ENCODE results near the gene CABYR.

CABYR gene

GRCh38 chr18:24121625-24122024 is 17.2 kb upstream of the CABYR start:
- DNase-seq = no peak
- H3K79me1 ChIP-seq (ENCODE audit: low read length) = no peaks in the 10 kb centered on the region
- H4K5ac ChIP-seq (ENCODE audit: low read length) = no peak overlapping the region
- no peak overlapping the region for H3K23ac ChIP-seq (ENCODE audit: low read length)
- no peak overlapping the region for H3K9ac ChIP-seq (ENCODE audit: low read length)
- H3K36me3 ChIP-seq (ENCODE audit: control insufficient read depth, insufficient read depth, low read length) = no peaks in the 10 kb centered on the region
- WGBS (ENCODE audit: extremely low coverage, insufficient coverage, low lambda C conversion rate) = no CpG with 5 or more reads among the region's 2 CpGs
- H2AK5ac ChIP-seq (ENCODE audit: low read length) = no peak overlapping the region
- no peak overlapping the region for H2BK15ac ChIP-seq (replicated peaks; ENCODE audit: low read depth)
- no peak overlapping the region for H3K18ac ChIP-seq (ENCODE audit: low read length)
- H2BK5ac ChIP-seq (ENCODE audit: low read length) = no peak overlapping the region
- H3K4me2 ChIP-seq (ENCODE audit: low read length) = no peak overlapping the region
- H3K79me2 ChIP-seq (ENCODE audit: control insufficient read depth, insufficient read depth, low read length) = no peaks in the 10 kb centered on the region
- no peaks in the 10 kb centered on the region for H3K27me3 ChIP-seq (ENCODE audit: insufficient read depth, low read length, poor library complexity)
- H3K56ac ChIP-seq (ENCODE audit: low read length) = no peak overlapping the region
- no peak overlapping the region for H3K27ac ChIP-seq (ENCODE audit: low read depth, low read length)
- no peak overlapping the region for H3K4ac ChIP-seq (ENCODE audit: low read depth, low read length)
- H3K4me3 ChIP-seq (ENCODE audit: low read length) = no peak overlapping the region
- no peaks in the 10 kb centered on the region for H3K4me1 ChIP-seq (ENCODE audit: control insufficient read depth, low read depth, low read length)
- no peak overlapping the region for H4K8ac ChIP-seq (ENCODE audit: low read depth, low read length)
- no peak overlapping the region for H2BK120ac ChIP-seq (ENCODE audit: low read depth, low read length)

- H3K9ac ChIP-seq (ENCODE audit: low read length) = no peak overlapping the region
- H3K79me2 ChIP-seq (ENCODE audit: control insufficient read depth, insufficient read depth, low read length) = no peaks in the 10 kb centered on the region
- no peak overlapping the region for H2BK120ac ChIP-seq (ENCODE audit: low read depth, low read length)
- no peak overlapping the region for H3K4me3 ChIP-seq (ENCODE audit: low read length)
- no peak overlapping the region for H4K8ac ChIP-seq (ENCODE audit: low read depth, low read length)
- H3K27ac ChIP-seq (ENCODE audit: low read depth, low read length) = no peak overlapping the region
- H3K79me1 ChIP-seq (ENCODE audit: low read length) = no peaks in the 10 kb centered on the region
- H3K4ac ChIP-seq (ENCODE audit: low read depth, low read length) = no peak overlapping the region
- no CpG with 5 or more reads among the region's 3 CpGs for whole genome bisulfite sequencing (ENCODE audit: extremely low coverage, insufficient coverage, low lambda C conversion rate)
- H4K5ac ChIP-seq (ENCODE audit: low read length) = no peak overlapping the region
- H3K27me3 ChIP-seq (ENCODE audit: insufficient read depth, low read length, poor library complexity) = no peaks in the 10 kb centered on the region
- no peak overlapping the region for H3K23ac ChIP-seq (ENCODE audit: low read length)
- H3K4me1 ChIP-seq (ENCODE audit: control insufficient read depth, low read depth, low read length) = no peaks in the 10 kb centered on the region
- no peak overlapping the region for H2BK15ac ChIP-seq (replicated peaks; ENCODE audit: low read depth)
- H3K18ac ChIP-seq (ENCODE audit: low read length) = no peak overlapping the region
- H2AK5ac ChIP-seq (ENCODE audit: low read length) = no peak overlapping the region
- no peak overlapping the region for H2BK5ac ChIP-seq (ENCODE audit: low read length)
- no peaks in the 10 kb centered on the region for H3K36me3 ChIP-seq (ENCODE audit: control insufficient read depth, insufficient read depth, low read length)
- no peak overlapping the region for H3K56ac ChIP-seq (ENCODE audit: low read length)
- DNase-seq = no peak
- no peak overlapping the region for H3K4me2 ChIP-seq (ENCODE audit: low read length)
Measured at GRCh38 chr18:24126155-24126961, 12.5 kb upstream of the CABYR start.

GRCh38 chr18:24127735-24128134 is 11.1 kb upstream of the CABYR start:
- H3K36me3 ChIP-seq (ENCODE audit: control insufficient read depth, insufficient read depth, low read length) = no peaks in the 10 kb centered on the region

GRCh38 chr18:24128700-24129099 is 10.2 kb upstream of the CABYR start:
- Histone ChIP-seq H3K79me1 (ENCODE audit: low read length) (no peaks in the 10 kb centered on the region), H2BK5ac (ENCODE audit: low read length) (no peak overlapping the region), H3K18ac (ENCODE audit: low read length) (no peak overlapping the region), H4K5ac (ENCODE audit: low read length) (no peak overlapping the region), H4K8ac (ENCODE audit: low read depth, low read length) (no peak overlapping the region), H3K4ac (ENCODE audit: low read depth, low read length) (no peak overlapping the region), H3K4me1 (ENCODE audit: control insufficient read depth, low read depth, low read length) (no peaks in the 10 kb centered on the region), H3K4me2 (ENCODE audit: low read length) (no peak overlapping the region), H3K79me2 (ENCODE audit: control insufficient read depth, insufficient read depth, low read length) (no peaks in the 10 kb centered on the region), H2BK120ac (ENCODE audit: low read depth, low read length) (no peak overlapping the region), H3K27me3 (ENCODE audit: insufficient read depth, low read length, poor library complexity) (no peaks in the 10 kb centered on the region), H3K9ac (ENCODE audit: low read length) (no peak overlapping the region), H3K4me3 (ENCODE audit: low read length) (no peak overlapping the region), H3K36me3 (ENCODE audit: control insufficient read depth, insufficient read depth, low read length) (no peaks in the 10 kb centered on the region), H3K27ac (ENCODE audit: low read depth, low read length) (no peak overlapping the region), H2BK15ac (replicated peaks; ENCODE audit: low read depth) (no peak overlapping the region), H3K56ac (ENCODE audit: low read length) (no peak overlapping the region), H2AK5ac (ENCODE audit: low read length) (no peak overlapping the region), H3K23ac (ENCODE audit: low read length) (no peak overlapping the region)
- DNase-seq = no peak
- WGBS (ENCODE audit: extremely low coverage, insufficient coverage, low lambda C conversion rate) = no CpG with 5 or more reads among the region's 4 CpGs

More at GRCh38 chr18:24127735-24128134, 11.1 kb upstream of the CABYR start:
- Histone ChIP-seq H3K56ac (ENCODE audit: low read length) (no peak overlapping the region), H3K9ac (ENCODE audit: low read length) (no peak overlapping the region), H3K18ac (ENCODE audit: low read length) (no peak overlapping the region), H2BK5ac (ENCODE audit: low read length) (no peak overlapping the region), H3K23ac (ENCODE audit: low read length) (no peak overlapping the region), H3K79me1 (ENCODE audit: low read length) (no peaks in the 10 kb centered on the region), H3K79me2 (ENCODE audit: control insufficient read depth, insufficient read depth, low read length) (no peaks in the 10 kb centered on the region), H2BK120ac (ENCODE audit: low read depth, low read length) (no peak overlapping the region), H3K27me3 (ENCODE audit: insufficient read depth, low read length, poor library complexity) (no peaks in the 10 kb centered on the region), H2AK5ac (ENCODE audit: low read length) (no peak overlapping the region), H4K8ac (ENCODE audit: low read depth, low read length) (no peak overlapping the region), H3K4ac (ENCODE audit: low read depth, low read length) (no peak overlapping the region), H3K4me1 (ENCODE audit: control insufficient read depth, low read depth, low read length) (no peaks in the 10 kb centered on the region), H4K5ac (ENCODE audit: low read length) (no peak overlapping the region), H3K27ac (ENCODE audit: low read depth, low read length) (no peak overlapping the region), H3K4me2 (ENCODE audit: low read length) (no peak overlapping the region), H2BK15ac (replicated peaks; ENCODE audit: low read depth) (no peak overlapping the region), H3K4me3 (ENCODE audit: low read length) (no peak overlapping the region)
- no CpG with 5 or more reads among the region's 3 CpGs for WGBS (ENCODE audit: extremely low coverage, insufficient coverage, low lambda C conversion rate)
- peak; percentile 27 for DNase-seq

- Histone ChIP-seq H3K56ac (ENCODE audit: low read length) (no peak overlapping the region), H3K36me3 (ENCODE audit: control insufficient read depth, insufficient read depth, low read length) (no peaks in the 10 kb centered on the region), H3K4ac (ENCODE audit: low read depth, low read length) (no peak overlapping the region), H2BK15ac (replicated peaks; ENCODE audit: low read depth) (no peak overlapping the region), H3K4me2 (ENCODE audit: low read length) (no peak overlapping the region), H3K79me1 (ENCODE audit: low read length) (no peaks in the 10 kb centered on the region), H4K5ac (ENCODE audit: low read length) (no peak overlapping the region), H3K23ac (ENCODE audit: low read length) (no peak overlapping the region), H3K9ac (ENCODE audit: low read length) (no peak overlapping the region), H2BK120ac (ENCODE audit: low read depth, low read length) (no peak overlapping the region), H3K27ac (ENCODE audit: low read depth, low read length) (no peak overlapping the region), H3K79me2 (ENCODE audit: control insufficient read depth, insufficient read depth, low read length) (no peaks in the 10 kb centered on the region), H3K4me3 (ENCODE audit: low read length) (no peak overlapping the region), H4K8ac (ENCODE audit: low read depth, low read length) (no peak overlapping the region), H3K18ac (ENCODE audit: low read length) (no peak overlapping the region), H3K4me1 (ENCODE audit: control insufficient read depth, low read depth, low read length) (no peaks in the 10 kb centered on the region), H2AK5ac (ENCODE audit: low read length) (no peak overlapping the region), H3K27me3 (ENCODE audit: insufficient read depth, low read length, poor library complexity) (no peaks in the 10 kb centered on the region), H2BK5ac (ENCODE audit: low read length) (no peak overlapping the region)
- no peak for DNase-seq
- WGBS (ENCODE audit: extremely low coverage, insufficient coverage, low lambda C conversion rate) = no CpG with 5 or more reads among the region's 2 CpGs
Measured at GRCh38 chr18:24130494-24130893, 8.4 kb upstream of the CABYR start.

GRCh38 chr18:24136967-24137373 is 1.9 kb upstream of the CABYR start:
- WGBS (ENCODE audit: extremely low coverage, insufficient coverage, low lambda C conversion rate) = no CpG with 5 or more reads among the region's 3 CpGs
- Histone ChIP-seq H3K18ac (ENCODE audit: low read length) (no peak overlapping the region), H2BK120ac (ENCODE audit: low read depth, low read length) (no peak overlapping the region), H3K4me2 (ENCODE audit: low read length) (no peak overlapping the region), H3K27me3 (ENCODE audit: insufficient read depth, low read length, poor library complexity) (no peaks in the 10 kb centered on the region), H3K79me2 (ENCODE audit: control insufficient read depth, insufficient read depth, low read length) (no peaks in the 10 kb centered on the region), H4K5ac (ENCODE audit: low read length) (no peak overlapping the region), H3K4ac (ENCODE audit: low read depth, low read length) (no peak overlapping the region), H3K56ac (ENCODE audit: low read length) (no peak overlapping the region), H3K4me3 (ENCODE audit: low read length) (no peak overlapping the region), H3K79me1 (ENCODE audit: low read length) (no peaks in the 10 kb centered on the region), H2BK15ac (replicated peaks; ENCODE audit: low read depth) (no peak overlapping the region), H3K27ac (ENCODE audit: low read depth, low read length) (no peak overlapping the region), H3K36me3 (ENCODE audit: control insufficient read depth, insufficient read depth, low read length) (no peaks in the 10 kb centered on the region), H2BK5ac (ENCODE audit: low read length) (no peak overlapping the region), H3K23ac (ENCODE audit: low read length) (no peak overlapping the region), H2AK5ac (ENCODE audit: low read length) (no peak overlapping the region), H3K9ac (ENCODE audit: low read length) (no peak overlapping the region), H3K4me1 (ENCODE audit: control insufficient read depth, low read depth, low read length) (peaks cover 7% of the 10 kb centered on the region), H4K8ac (ENCODE audit: low read depth, low read length) (no peak overlapping the region)
- DNase-seq = peak; percentile 55

Measured in mesendoderm (in vitro differentiated cells).